Omental fat pad (tissue), 4 donors: ENCODE data around the gene ALDH1A3. TPM values are rescaled to one million over a fixed set of nuclear protein-coding genes. Genes with fewer than 3 reads are reported as not detected.

ENCODE experiments used
- ATAC-seq: fragments of 150-250 bp; one replicate; pipeline ENCODE4 v1.9.1; 2016; ENCODE audit warnings: mild to moderate bottlenecking, moderate library complexity; ENCODE audit not compliant: low FRiP score
- DNase-seq: peaks from one replicate; pipeline ENCODE4 v3.0.0-alpha.2; 2019; ENCODE audit warnings: low spot score
- total RNA-seq, 4 donors: library from RNA; depleted of rRNA; stranded (reverse); fragments of >200 nt; gene quantifications; one replicate each; pipeline ENCODE4 v1.1.0, GENCODE V29; 2016
- TF ChIP-seq, protein P1 (sequence below), 3 donors: fragments of 450-650 bp; IDR thresholded peaks; one replicate each; pipeline ENCODE4 v1.5.1; 2016 to 2017; ENCODE audit warnings: antibody characterized with exemption in 3 of 3, mild to moderate bottlenecking in 3 of 3, moderate library complexity in 2 of 3

ALDH1A3 gene
- total RNA-seq, 4 donors from 2014 or later = 61.3 to 1,088 (median 519) TPM

DNA sequence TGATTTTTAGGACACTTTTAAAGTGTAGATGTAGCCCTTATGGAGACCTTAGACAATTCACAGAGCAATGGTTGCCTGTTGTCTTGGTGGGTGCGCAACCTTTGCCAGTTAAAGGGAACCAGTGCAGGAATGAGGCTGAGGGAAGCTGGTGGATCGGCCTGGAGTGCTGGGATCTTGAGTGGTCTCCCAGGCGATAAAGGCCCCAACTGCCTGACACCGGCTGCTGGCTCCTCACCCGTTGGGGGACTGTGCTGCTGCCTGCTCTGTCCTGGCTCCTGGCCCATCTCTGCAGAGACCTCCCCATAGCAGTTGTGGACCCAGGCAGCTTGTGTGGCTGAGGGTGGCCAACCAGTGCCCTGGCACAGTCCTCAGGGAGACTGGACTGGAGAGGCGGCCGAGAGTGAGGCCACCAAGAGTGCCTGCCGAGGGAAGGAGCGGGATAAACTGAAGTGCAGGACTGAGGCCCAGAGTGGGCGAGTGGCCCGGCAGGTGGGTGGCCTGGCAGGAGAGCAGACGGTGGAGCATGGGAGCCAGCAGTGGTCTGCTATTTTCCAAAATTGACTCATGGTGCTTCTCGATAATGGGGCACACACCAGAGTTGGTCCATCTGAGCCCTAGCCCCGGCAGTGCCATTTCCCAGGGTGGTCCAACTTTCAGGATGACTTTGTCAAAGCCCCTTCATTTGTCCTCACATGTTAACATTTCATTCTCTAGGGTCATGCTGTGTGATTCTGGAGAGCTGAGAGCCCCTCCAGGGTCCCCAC lies 2.1 kb downstream of the ALDH1A3 start:
- ATAC-seq (no peak), DNase-seq (no peak)
- TF ChIP-seq, protein P1, sequence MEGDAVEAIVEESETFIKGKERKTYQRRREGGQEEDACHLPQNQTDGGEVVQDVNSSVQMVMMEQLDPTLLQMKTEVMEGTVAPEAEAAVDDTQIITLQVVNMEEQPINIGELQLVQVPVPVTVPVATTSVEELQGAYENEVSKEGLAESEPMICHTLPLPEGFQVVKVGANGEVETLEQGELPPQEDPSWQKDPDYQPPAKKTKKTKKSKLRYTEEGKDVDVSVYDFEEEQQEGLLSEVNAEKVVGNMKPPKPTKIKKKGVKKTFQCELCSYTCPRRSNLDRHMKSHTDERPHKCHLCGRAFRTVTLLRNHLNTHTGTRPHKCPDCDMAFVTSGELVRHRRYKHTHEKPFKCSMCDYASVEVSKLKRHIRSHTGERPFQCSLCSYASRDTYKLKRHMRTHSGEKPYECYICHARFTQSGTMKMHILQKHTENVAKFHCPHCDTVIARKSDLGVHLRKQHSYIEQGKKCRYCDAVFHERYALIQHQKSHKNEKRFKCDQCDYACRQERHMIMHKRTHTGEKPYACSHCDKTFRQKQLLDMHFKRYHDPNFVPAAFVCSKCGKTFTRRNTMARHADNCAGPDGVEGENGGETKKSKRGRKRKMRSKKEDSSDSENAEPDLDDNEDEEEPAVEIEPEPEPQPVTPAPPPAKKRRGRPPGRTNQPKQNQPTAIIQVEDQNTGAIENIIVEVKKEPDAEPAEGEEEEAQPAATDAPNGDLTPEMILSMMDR (IDR thresholded peaks at IDR 0.05) = no peak

DNA sequence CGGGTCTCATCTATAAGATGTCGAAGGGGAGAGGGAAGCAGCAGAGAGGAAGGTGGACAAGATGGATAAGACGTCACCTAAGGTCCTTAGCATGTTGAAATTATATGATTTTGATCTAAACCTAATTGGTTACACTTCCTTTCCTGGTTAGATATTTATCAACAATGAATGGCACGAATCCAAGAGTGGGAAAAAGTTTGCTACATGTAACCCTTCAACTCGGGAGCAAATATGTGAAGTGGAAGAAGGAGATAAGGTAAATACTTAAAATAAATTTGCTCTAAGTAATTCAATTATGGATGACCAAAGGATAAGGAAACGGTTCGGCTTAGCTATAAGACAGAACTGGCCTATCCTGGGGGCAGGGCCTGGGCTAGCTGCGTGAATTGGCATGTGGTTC lies 5.5 kb downstream of the ALDH1A3 start:
- TF ChIP-seq, protein P1 (IDR thresholded peaks at IDR 0.05) = no peak
- ATAC-seq = no peak
- no peak for DNase-seq

DNA sequence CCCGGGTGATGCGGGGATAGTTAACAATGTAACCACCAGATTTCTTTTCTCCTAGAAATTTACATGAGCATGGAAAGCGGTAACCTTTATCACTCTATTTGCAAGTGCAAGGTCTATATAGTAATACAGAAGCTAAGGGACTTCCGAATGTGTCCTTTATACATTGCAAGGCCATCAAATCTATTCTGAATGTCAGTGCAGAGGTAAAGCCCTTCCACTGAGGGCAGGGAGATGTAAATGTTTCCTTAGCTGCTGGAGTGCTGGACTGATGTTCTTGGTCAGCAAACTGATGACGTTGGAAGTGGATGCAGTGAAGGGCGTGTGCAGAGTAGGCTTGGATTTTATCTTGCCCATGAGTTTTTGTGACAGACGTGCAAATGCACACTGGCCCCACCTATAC lies 6.2 kb downstream of the ALDH1A3 start:
- ATAC-seq = no peak
- TF ChIP-seq, protein P1 (IDR thresholded peaks at IDR 0.05) = no peak
- no peak for DNase-seq

DNA sequence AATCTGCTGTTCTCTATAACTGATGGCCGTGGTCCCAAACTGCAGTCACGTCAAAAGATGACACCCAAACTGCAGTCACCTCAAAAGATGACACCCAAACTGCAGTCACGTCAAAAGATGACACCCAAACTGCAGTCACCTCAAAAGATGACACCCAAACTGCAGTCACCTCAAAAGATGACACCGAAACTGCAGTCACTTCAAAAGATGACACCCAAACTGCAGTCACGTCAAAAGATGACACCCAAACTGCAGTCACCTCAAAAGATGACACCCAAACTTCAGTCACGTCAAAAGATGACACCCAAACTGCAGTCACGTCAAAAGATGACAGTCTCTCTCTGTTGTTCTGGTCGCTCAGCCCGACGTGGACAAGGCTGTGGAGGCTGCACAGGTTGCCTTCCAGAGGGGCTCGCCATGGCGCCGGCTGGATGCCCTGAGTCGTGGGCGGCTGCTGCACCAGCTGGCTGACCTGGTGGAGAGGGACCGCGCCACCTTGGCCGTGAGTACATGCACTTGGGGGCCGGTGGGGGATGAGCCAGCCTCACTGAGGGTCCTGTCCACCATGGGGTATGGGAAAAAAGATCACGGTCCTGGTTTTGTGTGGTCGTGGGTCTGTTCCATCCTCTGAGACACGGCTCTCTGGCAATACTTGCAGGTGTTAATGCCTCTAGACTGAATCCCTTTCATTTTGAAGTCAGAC lies 7.7 kb downstream of the ALDH1A3 start:
- no peak for DNase-seq
- TF ChIP-seq, protein P1 (IDR thresholded peaks at IDR 0.05) = no peak
- no peak for ATAC-seq

DNA sequence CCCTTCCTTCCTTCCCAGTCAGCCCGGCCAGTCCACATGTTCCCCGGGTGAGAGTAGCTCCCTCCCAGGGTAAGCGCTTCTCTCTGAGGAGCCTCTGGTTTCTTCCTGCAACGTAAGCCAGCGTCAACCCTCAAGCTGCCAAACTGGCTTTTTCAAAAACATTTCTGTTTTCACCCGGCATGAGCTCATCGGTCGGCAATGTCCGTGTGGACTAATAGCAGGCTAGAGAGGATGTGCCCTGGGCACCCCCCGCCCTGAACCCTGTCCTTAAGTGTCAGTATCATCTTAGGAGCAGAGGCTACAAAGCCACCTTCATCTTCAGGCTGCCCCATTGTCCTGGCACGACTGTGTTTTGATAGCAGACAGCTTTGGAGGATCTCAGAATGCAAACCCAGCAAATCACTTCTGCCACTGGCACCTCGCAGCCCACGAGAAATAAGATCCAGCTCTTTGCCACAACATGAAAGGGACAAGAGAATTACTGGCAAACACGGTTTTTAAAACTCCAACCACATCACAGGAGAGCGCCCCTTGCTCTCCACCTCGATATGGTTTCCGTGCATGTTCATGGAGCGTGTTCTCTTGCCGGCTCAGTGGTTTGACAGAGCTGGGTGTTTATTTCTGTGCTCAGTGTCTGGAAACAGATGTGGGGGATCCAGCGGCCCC lies 9.9 kb downstream of the ALDH1A3 start:
- DNase-seq (no peak), ATAC-seq (no peak)
- TF ChIP-seq, protein P1 (IDR thresholded peaks at IDR 0.05) = no peak

DNA sequence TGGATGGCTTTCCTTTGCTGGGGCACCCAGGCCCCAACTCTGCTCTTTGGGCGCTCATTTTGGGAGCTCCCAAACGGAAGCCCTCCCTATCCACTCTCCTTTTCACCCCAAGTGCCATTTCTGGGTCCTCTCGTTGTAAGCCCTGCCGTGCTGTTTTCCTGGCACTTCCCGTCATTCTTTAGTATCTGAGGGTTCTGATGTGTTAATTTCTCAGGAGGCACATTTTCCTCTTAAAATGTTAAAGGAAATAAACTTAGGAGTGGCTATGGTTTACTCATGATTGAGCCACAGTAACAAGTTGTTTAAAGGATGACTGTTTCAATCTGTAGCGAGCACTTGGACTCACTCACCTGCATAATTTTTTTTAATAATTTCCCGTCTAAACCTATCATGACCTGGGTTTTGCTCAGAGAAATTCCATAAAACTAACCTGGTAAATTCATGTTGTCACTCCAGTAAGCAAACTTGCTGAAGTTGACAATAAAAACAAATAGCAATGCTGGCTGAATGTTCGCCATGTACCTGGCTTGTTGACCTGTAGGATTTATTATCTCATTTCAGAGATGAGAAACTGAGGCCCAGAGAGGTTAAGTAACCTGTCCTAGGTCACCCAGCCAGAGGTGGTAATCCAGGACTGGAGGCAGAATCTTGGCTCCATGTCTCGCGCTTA lies 10.6 kb downstream of the ALDH1A3 start:
- DNase-seq (no peak), ATAC-seq (no peak)
- TF ChIP-seq, protein P1 (IDR thresholded peaks at IDR 0.05) = no peak
